WTC11 (cell line): ENCODE results near the gene CACNA1D. TPM values are rescaled to one million over a fixed set of nuclear protein-coding genes. Genes with fewer than 3 reads are reported as not detected.

Experiments used
- ATAC-seq: fragments of 200-7000 bp; cut with Tn5 transposase; 2 replicates; pipeline ENCODE4 v1.10.0; 2021; ENCODE audit warnings: mild to moderate bottlenecking, moderate library complexity
- CTCF ChIA-PET: fragments of 300-600 bp; sonication (Branson Sonifier 250); formaldehyde crosslinking; loops from one replicate; lab custom pipeline; 2021; ENCODE audit warnings: antibody characterized with exemption; lab: Charles Lee
- POLR2A ChIA-PET: fragments of 350-600 bp; sonication (Branson Sonifier 250); formaldehyde crosslinking; loops from one replicate; lab custom pipeline; 2021; ENCODE audit warnings: antibody characterized with exemption; lab: Charles Lee
- DNase-seq: peaks from one replicate; pipeline ENCODE4 v3.0.0; 2021; ENCODE audit warnings: low spot score
- H3K27ac Mint-ChIP-seq: 2 replicates; pipeline ENCODE4 v1.8.0; 2021; ENCODE audit warnings: mixed read lengths
- H3K27me3 Mint-ChIP-seq: 2 replicates; pipeline ENCODE4 v1.8.0; 2021; ENCODE audit warnings: low read depth, mild to moderate bottlenecking, moderate library complexity, mixed read lengths
- H3K36me3 Mint-ChIP-seq: 2 replicates; pipeline ENCODE4 v1.8.0; 2021; ENCODE audit warnings: mixed read lengths
- H3K4me1 Mint-ChIP-seq: 2 replicates; pipeline ENCODE4 v1.8.0; 2022; ENCODE audit warnings: mixed read lengths
- H3K4me3 Mint-ChIP-seq: 2 replicates; pipeline ENCODE4 v1.8.0; 2021; ENCODE audit warnings: mild to moderate bottlenecking, moderate library complexity, mixed read lengths
- H3K9me3 Mint-ChIP-seq: 2 replicates; pipeline ENCODE4 v1.8.0; 2021; ENCODE audit warnings: mixed read lengths
- CTCF ChIP-seq: fragments of 200-600 bp; IDR thresholded peaks from 2 replicates; pipeline ENCODE4 v1.8.0; 2022; ENCODE audit warnings: antibody characterized with exemption
- E2F1 ChIP-seq: sonication (generic); formaldehyde crosslinking; IDR thresholded peaks from 2 replicates; pipeline ENCODE4 v1.8.0; 2022; ENCODE audit warnings: mild to moderate bottlenecking, missing genetic modification reagents
- FOXP1 ChIP-seq: sonication (generic); formaldehyde crosslinking; IDR thresholded peaks from 2 replicates; pipeline ENCODE4 v1.8.0; 2022; ENCODE audit warnings: missing genetic modification reagents, mild to moderate bottlenecking, moderate library complexity, borderline replicate concordance
- HMGXB4 ChIP-seq: sonication (generic); formaldehyde crosslinking; IDR thresholded peaks from 2 replicates; pipeline ENCODE4 v1.8.1; 2023; ENCODE audit warnings: mild to moderate bottlenecking, moderate library complexity, missing genetic modification reagents
- JAZF1 ChIP-seq: fragments of 250-450 bp; sonication (Bioruptor Pico); IDR thresholded peaks from 2 replicates; pipeline ENCODE4 v1.9.0; 2021; ENCODE audit warnings: moderate library complexity, mild to moderate bottlenecking, inconsistent platforms
- JUN ChIP-seq: sonication (generic); formaldehyde crosslinking; IDR thresholded peaks from 2 replicates; pipeline ENCODE4 v1.8.0; 2023; ENCODE audit warnings: mild to moderate bottlenecking, missing genetic modification reagents
- SMAD3 ChIP-seq: sonication (generic); formaldehyde crosslinking; IDR thresholded peaks from 2 replicates; pipeline ENCODE4 v1.8.0; 2022; ENCODE audit warnings: missing genetic modification reagents, mild to moderate bottlenecking, borderline replicate concordance
- SMAD4 ChIP-seq: sonication (generic); formaldehyde crosslinking; IDR thresholded peaks from 2 replicates; pipeline ENCODE4 v1.8.0; 2022; ENCODE audit warnings: mild to moderate bottlenecking, missing genetic modification reagents
- USF2 ChIP-seq: sonication (generic); formaldehyde crosslinking; IDR thresholded peaks from 2 replicates; pipeline ENCODE4 v1.8.1; 2023; ENCODE audit warnings: mild to moderate bottlenecking, missing genetic modification reagents, moderate library complexity
- ZNF232 ChIP-seq: sonication (generic); formaldehyde crosslinking; IDR thresholded peaks from 2 replicates; pipeline ENCODE4 v1.8.0; 2022; ENCODE audit warnings: mild to moderate bottlenecking, missing genetic modification reagents
- ZNF317 ChIP-seq: sonication (generic); formaldehyde crosslinking; IDR thresholded peaks from 2 replicates; pipeline ENCODE4 v1.8.1; 2023; ENCODE audit warnings: low read depth, mild to moderate bottlenecking, moderate library complexity, missing genetic modification reagents, borderline replicate concordance
- ZNF423 ChIP-seq: fragments of 250-450 bp; sonication (Bioruptor Pico); IDR thresholded peaks from 2 replicates; pipeline ENCODE4 v2.1.2; 2022; ENCODE audit warnings: mild to moderate bottlenecking, moderate library complexity
- total RNA-seq: library from RNA; stranded (reverse); gene quantifications from 3 replicates; pipeline ENCODE4 v1.2.3, GENCODE V29; 2021

CACNA1D gene
- total RNA-seq, 1 experiment from 2014 or later, result 2.3 TPM

GRCh38 chr3:53729618-53730017 is 235.2 kb downstream of the CACNA1D start (continued):
- TF ChIP-seq FOXP1, result no peak

GRCh38 chr3:53730576-53730975 is 236.2 kb downstream of the CACNA1D start:
- no peak for ATAC-seq
- no peaks in the 10 kb centered on the region for H3K4me1 Mint-ChIP-seq
- CTCF ChIA-PET, result no interaction called here
- no peak overlapping the region for H3K4me3 Mint-ChIP-seq
- DNase-seq, result no peak
- no peaks in the 10 kb centered on the region for H3K27me3 Mint-ChIP-seq
- no peaks in the 10 kb centered on the region for H3K36me3 Mint-ChIP-seq
- H3K9me3 Mint-ChIP-seq, result no peaks in the 10 kb centered on the region
- TF ChIP-seq SMAD3 (CRISPR knock-in tag) (no peak), E2F1 (CRISPR knock-in tag) (no peak), ZNF317 (no peak)
- POLR2A ChIA-PET, result no interaction called here
- no peak overlapping the region for H3K27ac Mint-ChIP-seq

- Mint-ChIP-seq H3K27ac (no peak overlapping the region), H3K4me3 (no peak overlapping the region), H3K36me3 (no peaks in the 10 kb centered on the region), H3K4me1 (no peaks in the 10 kb centered on the region), H3K27me3 (no peaks in the 10 kb centered on the region), H3K9me3 (no peaks in the 10 kb centered on the region)
- POLR2A ChIA-PET, result no interaction called here
- no peak for ATAC-seq
- CTCF ChIA-PET, result no interaction called here
- TF ChIP-seq JAZF1 (CRISPR knock-in tag) (no peak), JUN (no peak), ZNF232 (no peak), ZNF423 (CRISPR knock-in tag) (no peak), USF2 (CRISPR knock-in tag) (no peak), CTCF (no peak)
- DNase-seq, result no peak
These were observed 237.7 kb downstream of the CACNA1D start for GRCh38 chr3:53731934-53732624.

GRCh38 chr3:53733446-53733845 is 239.0 kb downstream of the CACNA1D start:
- Mint-ChIP-seq H3K27me3 (no peaks in the 10 kb centered on the region), H3K4me1 (no peaks in the 10 kb centered on the region), H3K27ac (no peak overlapping the region), H3K9me3 (no peaks in the 10 kb centered on the region), H3K36me3 (no peaks in the 10 kb centered on the region), H3K4me3 (no peak overlapping the region)
- ChIA-PET POLR2A (interaction anchor here (1.0 kb wide), 1 partner anchor 9 kb away, joined by 3 read pairs; no protein-coding TSS in a partner anchor), CTCF (interaction anchor here (0.8 kb wide), 1 partner anchor 10 kb away, joined by 3 read pairs; no protein-coding TSS in a partner anchor)
- no peak for ATAC-seq
- DNase-seq, result no peak
- TF ChIP-seq SMAD4 (CRISPR knock-in tag), result no peak
- no peak for TF ChIP-seq HMGXB4 (CRISPR knock-in tag)
